OCI-LY1 (cell line): ENCODE results near the gene GRK1.

Experiments used
- EZH2 ChIP-seq: fragments of 200-600 bp; sonication (generic), shearing (Covaris generic); IDR thresholded peaks from 2 replicates; pipeline ENCODE4 v1.8.0; 2017; ENCODE audit warnings: borderline replicate concordance, mixed run types, mild to moderate bottlenecking, antibody characterized with exemption, low read length, moderate library complexity, mixed read lengths
- TF ChIP-seq, protein P1 (sequence below): fragments of 200-600 bp; sonication (generic), shearing (Covaris generic); IDR thresholded peaks from 2 replicates; pipeline ENCODE4 v1.5.1; 2017; ENCODE audit warnings: mild to moderate bottlenecking, antibody characterized with exemption, low read length, moderate library complexity, mixed read lengths

- no peak for TF ChIP-seq EZH2
- TF ChIP-seq, protein P1, sequence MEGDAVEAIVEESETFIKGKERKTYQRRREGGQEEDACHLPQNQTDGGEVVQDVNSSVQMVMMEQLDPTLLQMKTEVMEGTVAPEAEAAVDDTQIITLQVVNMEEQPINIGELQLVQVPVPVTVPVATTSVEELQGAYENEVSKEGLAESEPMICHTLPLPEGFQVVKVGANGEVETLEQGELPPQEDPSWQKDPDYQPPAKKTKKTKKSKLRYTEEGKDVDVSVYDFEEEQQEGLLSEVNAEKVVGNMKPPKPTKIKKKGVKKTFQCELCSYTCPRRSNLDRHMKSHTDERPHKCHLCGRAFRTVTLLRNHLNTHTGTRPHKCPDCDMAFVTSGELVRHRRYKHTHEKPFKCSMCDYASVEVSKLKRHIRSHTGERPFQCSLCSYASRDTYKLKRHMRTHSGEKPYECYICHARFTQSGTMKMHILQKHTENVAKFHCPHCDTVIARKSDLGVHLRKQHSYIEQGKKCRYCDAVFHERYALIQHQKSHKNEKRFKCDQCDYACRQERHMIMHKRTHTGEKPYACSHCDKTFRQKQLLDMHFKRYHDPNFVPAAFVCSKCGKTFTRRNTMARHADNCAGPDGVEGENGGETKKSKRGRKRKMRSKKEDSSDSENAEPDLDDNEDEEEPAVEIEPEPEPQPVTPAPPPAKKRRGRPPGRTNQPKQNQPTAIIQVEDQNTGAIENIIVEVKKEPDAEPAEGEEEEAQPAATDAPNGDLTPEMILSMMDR, result no peak
Measured at GRCh38 chr13:113748101-113748861, 81.3 kb downstream of the GRK1 start.
